ENCODE data around the gene NAT8L.

The NAT8L gene

GRCh38 chr4:2040391-2041238 lies 18.5 kb upstream of the NAT8L start:
- peak overlapping the region; percentile 98 for H3K4me2 ChIP-seq (ENCODE audit: low read length)
- H3K27me3 ChIP-seq (ENCODE audit: control insufficient read depth, insufficient read depth, low read length), result peaks cover 33% of the 10 kb centered on the region
- H3K4me3 ChIP-seq (ENCODE audit: low read length), result peak overlapping the region; percentile 94
- H3K36me3 ChIP-seq (ENCODE audit: insufficient read depth, low read length), result peaks cover 4% of the 10 kb centered on the region
- H3K9me3 ChIP-seq (replicated peaks; ENCODE audit: low read length), result no peaks in the 10 kb centered on the region
- peaks cover 16% of the 10 kb centered on the region for H3K4me1 ChIP-seq (ENCODE audit: control insufficient read depth, insufficient read depth, low read length)
- peak overlapping the region; percentile 65 for H3K9ac ChIP-seq (ENCODE audit: low read depth, low read length)

- H3K4me2 ChIP-seq (ENCODE audit: low read length), result peak overlapping the region; percentile 98
- peaks cover 26% of the 10 kb centered on the region for H3K27me3 ChIP-seq (ENCODE audit: control insufficient read depth, insufficient read depth, low read length)
- H3K9me3 ChIP-seq (replicated peaks; ENCODE audit: low read length), result no peaks in the 10 kb centered on the region
- peak overlapping the region; percentile 65 for H3K9ac ChIP-seq (ENCODE audit: low read depth, low read length)
- peak overlapping the region; percentile 94 for H3K4me3 ChIP-seq (ENCODE audit: low read length)
- peaks cover 4% of the 10 kb centered on the region for H3K36me3 ChIP-seq (ENCODE audit: insufficient read depth, low read length)
- peaks cover 20% of the 10 kb centered on the region for H3K4me1 ChIP-seq (ENCODE audit: control insufficient read depth, insufficient read depth, low read length)
Observed at GRCh38 chr4:2041239-2042130, 17.6 kb upstream of the NAT8L start.

GRCh38 chr4:2042204-2042946 lies 16.8 kb upstream of the NAT8L start:
- peak overlapping the region; percentile 65 for H3K9ac ChIP-seq (ENCODE audit: low read depth, low read length)
- H3K4me1 ChIP-seq (ENCODE audit: control insufficient read depth, insufficient read depth, low read length), result peaks cover 20% of the 10 kb centered on the region
- peak overlapping the region; percentile 94 for H3K4me3 ChIP-seq (ENCODE audit: low read length)

GRCh38 chr4:2042947-2043395 lies 16.2 kb upstream of the NAT8L start:
- Histone ChIP-seq H3K4me3 (ENCODE audit: low read length) (peak overlapping the region; percentile 94), H3K9me3 (replicated peaks; ENCODE audit: low read length) (no peaks in the 10 kb centered on the region), H3K36me3 (ENCODE audit: insufficient read depth, low read length) (peaks cover 4% of the 10 kb centered on the region), H3K4me2 (ENCODE audit: low read length) (peak overlapping the region; percentile 69), H3K9ac (ENCODE audit: low read depth, low read length) (no peak overlapping the region), H3K27me3 (ENCODE audit: control insufficient read depth, insufficient read depth, low read length) (peaks cover 21% of the 10 kb centered on the region), H3K4me1 (ENCODE audit: control insufficient read depth, insufficient read depth, low read length) (peaks cover 20% of the 10 kb centered on the region)

More at GRCh38 chr4:2042204-2042946, 16.8 kb upstream of the NAT8L start:
- Histone ChIP-seq H3K36me3 (ENCODE audit: insufficient read depth, low read length) (peaks cover 4% of the 10 kb centered on the region), H3K4me2 (ENCODE audit: low read length) (peak overlapping the region; percentile 98), H3K9me3 (replicated peaks; ENCODE audit: low read length) (no peaks in the 10 kb centered on the region), H3K27me3 (ENCODE audit: control insufficient read depth, insufficient read depth, low read length) (peaks cover 18% of the 10 kb centered on the region)

GRCh38 chr4:2043396-2044118 lies 15.6 kb upstream of the NAT8L start:
- no peak overlapping the region for H3K9ac ChIP-seq (ENCODE audit: low read depth, low read length)
- H3K4me2 ChIP-seq (ENCODE audit: low read length), result peak overlapping the region; percentile 69
- H3K36me3 ChIP-seq (ENCODE audit: insufficient read depth, low read length), result peaks cover 4% of the 10 kb centered on the region
- peaks cover 20% of the 10 kb centered on the region for H3K4me1 ChIP-seq (ENCODE audit: control insufficient read depth, insufficient read depth, low read length)
- peaks cover 18% of the 10 kb centered on the region for H3K27me3 ChIP-seq (ENCODE audit: control insufficient read depth, insufficient read depth, low read length)
- H3K9me3 ChIP-seq (replicated peaks; ENCODE audit: low read length), result no peaks in the 10 kb centered on the region
- H3K4me3 ChIP-seq (ENCODE audit: low read length), result no peak overlapping the region

GRCh38 chr4:2044119-2044485 lies 15.0 kb upstream of the NAT8L start:
- no peak overlapping the region for H3K4me2 ChIP-seq (ENCODE audit: low read length)
- peaks cover 4% of the 10 kb centered on the region for H3K36me3 ChIP-seq (ENCODE audit: insufficient read depth, low read length)
- no peak overlapping the region for H3K4me3 ChIP-seq (ENCODE audit: low read length)
- peaks cover 20% of the 10 kb centered on the region for H3K4me1 ChIP-seq (ENCODE audit: control insufficient read depth, insufficient read depth, low read length)
- H3K27me3 ChIP-seq (ENCODE audit: control insufficient read depth, insufficient read depth, low read length), result peaks cover 13% of the 10 kb centered on the region
- H3K9ac ChIP-seq (ENCODE audit: low read depth, low read length), result no peak overlapping the region
- H3K9me3 ChIP-seq (replicated peaks; ENCODE audit: low read length), result no peaks in the 10 kb centered on the region

GRCh38 chr4:2044542-2045517 lies 14.3 kb upstream of the NAT8L start:
- Histone ChIP-seq H3K4me1 (ENCODE audit: control insufficient read depth, insufficient read depth, low read length) (peaks cover 20% of the 10 kb centered on the region), H3K27me3 (ENCODE audit: control insufficient read depth, insufficient read depth, low read length) (peaks cover 15% of the 10 kb centered on the region), H3K36me3 (ENCODE audit: insufficient read depth, low read length) (peaks cover 4% of the 10 kb centered on the region), H3K4me3 (ENCODE audit: low read length) (no peak overlapping the region), H3K9ac (ENCODE audit: low read depth, low read length) (no peak overlapping the region), H3K4me2 (ENCODE audit: low read length) (no peak overlapping the region), H3K9me3 (replicated peaks; ENCODE audit: low read length) (no peaks in the 10 kb centered on the region)

GRCh38 chr4:2045518-2045951 lies 13.6 kb upstream of the NAT8L start:
- Histone ChIP-seq H3K4me3 (ENCODE audit: low read length) (no peak overlapping the region), H3K4me2 (ENCODE audit: low read length) (no peak overlapping the region), H3K9me3 (replicated peaks; ENCODE audit: low read length) (no peaks in the 10 kb centered on the region), H3K9ac (ENCODE audit: low read depth, low read length) (no peak overlapping the region), H3K27me3 (ENCODE audit: control insufficient read depth, insufficient read depth, low read length) (peaks cover 19% of the 10 kb centered on the region), H3K36me3 (ENCODE audit: insufficient read depth, low read length) (peaks cover 4% of the 10 kb centered on the region), H3K4me1 (ENCODE audit: control insufficient read depth, insufficient read depth, low read length) (peaks cover 20% of the 10 kb centered on the region)

- peaks cover 23% of the 10 kb centered on the region for H3K27me3 ChIP-seq (ENCODE audit: control insufficient read depth, insufficient read depth, low read length)
- H3K36me3 ChIP-seq (ENCODE audit: insufficient read depth, low read length), result peaks cover 4% of the 10 kb centered on the region
- no peak overlapping the region for H3K9ac ChIP-seq (ENCODE audit: low read depth, low read length)
- H3K9me3 ChIP-seq (replicated peaks; ENCODE audit: low read length), result no peaks in the 10 kb centered on the region
- H3K4me3 ChIP-seq (ENCODE audit: low read length), result no peak overlapping the region
- peaks cover 16% of the 10 kb centered on the region for H3K4me1 ChIP-seq (ENCODE audit: control insufficient read depth, insufficient read depth, low read length)
- H3K4me2 ChIP-seq (ENCODE audit: low read length), result no peak overlapping the region
Observed at GRCh38 chr4:2046031-2046961, 12.8 kb upstream of the NAT8L start.
